Measurements from ENCODE around the gene NPLOC4. TPM values are rescaled to one million over a fixed set of nuclear protein-coding genes. Genes with fewer than 3 reads are reported as not detected.

NPLOC4 gene
- total and polyA plus RNA-seq, 2 donors (not counting 1 experiment from before 2014, with no cell fraction given), result 70.2 to 101 TPM

GRCh38 chr17:81609541-81610311, 27.2 kb downstream of the NPLOC4 start:
- no peak overlapping the region for H3K4me2 ChIP-seq (replicated peaks; ENCODE audit: low read depth, low read length, poor library complexity, severe bottlenecking)
- H3K27me3 ChIP-seq (replicated peaks in 1 of 4; ENCODE audit: control extremely low read depth in 1 of 4, control insufficient read depth in 3 of 4, insufficient read depth in 4 of 4, low read length in 3 of 4), result no peaks in the 10 kb centered on the region
- H3K27me3 Mint-ChIP-seq, result no peaks in the 10 kb centered on the region
- intact Hi-C loops (cut with micrococcal nuclease), result loop anchor here (10.0 kb wide), 1 partner anchor 125 kb away; no protein-coding TSS in a partner anchor
- TF ChIP-seq CTCF (IDR thresholded peaks at IDR 0.05) (no peak), EZH2 (IDR thresholded peaks at IDR 0.05; ENCODE audit: borderline replicate concordance, insufficient read depth, low read depth, low read length, poor library complexity, severe bottlenecking) (no peak)
- no peaks in the 10 kb centered on the region for H3K9me3 Mint-ChIP-seq (ENCODE audit: insufficient read depth)
- no peak overlapping the region for H3K27ac Mint-ChIP-seq
- DNase-seq (no peak), ATAC-seq (ENCODE audit: low read depth) (no peak)
- peaks cover 36% of the 10 kb centered on the region for H3K79me2 ChIP-seq (ENCODE audit: control insufficient read depth, insufficient read depth, low read length)
- peaks cover 5% of the 10 kb centered on the region for H3K4me1 Mint-ChIP-seq
- peaks cover 0 to 72% of the 10 kb centered on the region in 2 experiments for H3K36me3 ChIP-seq (replicated peaks in 1 of 2; ENCODE audit: control extremely low read depth in 1 of 2, control insufficient read depth in 1 of 2, extremely low read depth in 1 of 2, insufficient read depth in 2 of 2, low read length in 1 of 2)
- no peak overlapping the region for H3K4me3 ChIP-seq (ENCODE audit: control extremely low read depth in 1 of 5, extremely low read depth in 1 of 5, insufficient read depth in 1 of 5, low read depth in 2 of 5, low read length in 4 of 5)
- peaks cover 0 to 3% of the 10 kb centered on the region in 2 donors for H3K4me1 ChIP-seq (ENCODE audit: control insufficient read depth in 2 of 2, insufficient read depth in 2 of 2, low read length in 2 of 2)
- 97% methylated on average over 12 of the region's 19 CpGs for WGBS (ENCODE audit: insufficient coverage)
- no peak overlapping the region for H3K9ac ChIP-seq (ENCODE audit: low read length)
- H3K27ac ChIP-seq (ENCODE audit: low read length in 2 of 2), result no peak overlapping the region
- POLR2A ChIA-PET, result no interaction called here
- H2AFZ ChIP-seq (ENCODE audit: insufficient read depth, low read depth, low read length, poor library complexity, severe bottlenecking), result no peak overlapping the region
- CTCF ChIA-PET, result no interaction called here
- H3K4me3 Mint-ChIP-seq, result no peak overlapping the region
- peaks cover 24% of the 10 kb centered on the region for H4K20me1 ChIP-seq (ENCODE audit: control insufficient read depth, insufficient read depth, low read length, poor library complexity, severe bottlenecking)
- H3K9me3 ChIP-seq (ENCODE audit: control extremely low read depth in 1 of 3, control insufficient read depth in 2 of 3, insufficient read depth in 1 of 3, low read length in 2 of 3), result no peaks in the 10 kb centered on the region

GRCh38 chr17:81608605-81609004, 28.3 kb downstream of the NPLOC4 start:
- ChIA-PET POLR2A (no interaction called here), CTCF (no interaction called here)
- intact Hi-C loops (cut with micrococcal nuclease), result loop anchor here (10.0 kb wide), 1 partner anchor 124 kb away; no protein-coding TSS in a partner anchor
- H4K20me1 ChIP-seq (ENCODE audit: control insufficient read depth, insufficient read depth, low read length, poor library complexity, severe bottlenecking), result peaks cover 13% of the 10 kb centered on the region
- peaks cover 5 to 79% of the 10 kb centered on the region in 2 experiments for H3K36me3 ChIP-seq (replicated peaks in 1 of 2; ENCODE audit: control extremely low read depth in 1 of 2, control insufficient read depth in 1 of 2, extremely low read depth in 1 of 2, insufficient read depth in 2 of 2, low read length in 1 of 2)
- no peak for TF ChIP-seq CTCF (IDR thresholded peaks at IDR 0.05)
- no peak for TF ChIP-seq EZH2 (IDR thresholded peaks at IDR 0.05; ENCODE audit: borderline replicate concordance, insufficient read depth, low read depth, low read length, poor library complexity, severe bottlenecking)
- no peak overlapping the region for H3K27ac ChIP-seq (ENCODE audit: low read length in 2 of 2)
- H3K9ac ChIP-seq (ENCODE audit: low read length), result no peak overlapping the region
- DNase-seq, result no peak
- Mint-ChIP-seq H3K27me3 (no peaks in the 10 kb centered on the region), H3K27ac (no peak overlapping the region), H3K4me3 (no peak overlapping the region), H3K9me3 (ENCODE audit: insufficient read depth) (no peaks in the 10 kb centered on the region), H3K4me1 (peaks cover 2% of the 10 kb centered on the region)
- H3K4me1 ChIP-seq (ENCODE audit: control insufficient read depth in 2 of 2, insufficient read depth in 2 of 2, low read length in 2 of 2), result no peaks in the 10 kb centered on the region
- no peaks in the 10 kb centered on the region for H3K9me3 ChIP-seq (ENCODE audit: control extremely low read depth in 1 of 3, control insufficient read depth in 2 of 3, insufficient read depth in 1 of 3, low read length in 2 of 3)
- no peak overlapping the region for H2AFZ ChIP-seq (ENCODE audit: insufficient read depth, low read depth, low read length, poor library complexity, severe bottlenecking)
- H3K27me3 ChIP-seq (replicated peaks in 1 of 4; ENCODE audit: control extremely low read depth in 1 of 4, control insufficient read depth in 3 of 4, insufficient read depth in 4 of 4, low read length in 3 of 4), result no peaks in the 10 kb centered on the region
- H3K4me2 ChIP-seq (replicated peaks; ENCODE audit: low read depth, low read length, poor library complexity, severe bottlenecking), result no peak overlapping the region
- H3K4me3 ChIP-seq (ENCODE audit: control extremely low read depth in 1 of 5, extremely low read depth in 1 of 5, insufficient read depth in 1 of 5, low read depth in 2 of 5, low read length in 4 of 5), result no peak overlapping the region
- peaks cover 27% of the 10 kb centered on the region for H3K79me2 ChIP-seq (ENCODE audit: control insufficient read depth, insufficient read depth, low read length)
- 95% methylated on average over 13 of the region's 13 CpGs for WGBS (ENCODE audit: insufficient coverage)
- ATAC-seq (ENCODE audit: low read depth), result no peak
